GM12875 (cell line): ENCODE data around the gene NNT.

ENCODE experiments used
- H3K4me3 ChIP-seq: one replicate; pipeline ENCODE4 v1.5.1; 2011; ENCODE audit warnings: low read depth, low read length, control low read depth
- CTCF ChIP-seq: IDR thresholded peaks from 2 replicates; pipeline ENCODE4 v1.5.1; 2011; ENCODE audit warnings: low read depth, mild to moderate bottlenecking, control low read depth, inconsistent platforms, low read length, moderate library complexity, borderline replicate concordance; ENCODE audit not compliant: insufficient read depth

NNT gene

DNA sequence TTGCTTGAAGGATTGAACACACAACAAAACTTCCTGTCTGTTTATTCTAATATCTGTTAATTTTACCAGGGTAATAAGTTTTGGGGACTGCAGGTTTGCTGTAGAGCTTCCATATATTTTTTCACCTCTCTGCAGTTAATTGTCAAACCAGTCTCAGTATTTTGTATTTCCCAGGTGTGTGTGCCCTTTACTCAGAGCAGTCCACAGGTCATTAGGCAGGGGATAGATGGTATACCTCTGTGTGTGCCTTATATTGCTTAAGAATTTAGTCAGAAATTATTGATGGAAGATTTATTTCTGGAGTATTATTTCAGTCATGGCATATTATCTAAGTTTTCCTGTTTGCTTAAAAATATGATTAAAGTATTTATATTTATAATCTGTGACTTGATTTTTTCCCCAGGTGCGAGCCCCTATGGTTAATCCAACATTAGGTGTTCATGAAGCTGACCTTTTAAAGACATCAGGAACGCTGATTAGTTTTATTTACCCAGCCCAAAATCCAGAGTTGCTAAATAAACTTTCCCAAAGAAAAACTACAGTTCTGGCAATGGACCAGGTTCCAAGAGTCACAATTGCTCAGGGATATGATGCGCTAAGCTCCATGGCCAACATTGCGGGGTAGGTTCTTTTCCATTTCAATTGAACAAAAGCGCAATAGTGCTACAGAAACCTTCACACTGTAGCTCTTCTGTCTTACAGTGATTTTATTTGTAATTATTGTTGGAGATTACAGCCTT, 12.6 kb downstream of the NNT start:
- no peak overlapping the region for H3K4me3 ChIP-seq
- no peak for TF ChIP-seq CTCF

GRCh38 chr5:43616535-43616934, 13.6 kb downstream of the NNT start:
- no peak for TF ChIP-seq CTCF
- H3K4me3 ChIP-seq, result no peak overlapping the region

DNA sequence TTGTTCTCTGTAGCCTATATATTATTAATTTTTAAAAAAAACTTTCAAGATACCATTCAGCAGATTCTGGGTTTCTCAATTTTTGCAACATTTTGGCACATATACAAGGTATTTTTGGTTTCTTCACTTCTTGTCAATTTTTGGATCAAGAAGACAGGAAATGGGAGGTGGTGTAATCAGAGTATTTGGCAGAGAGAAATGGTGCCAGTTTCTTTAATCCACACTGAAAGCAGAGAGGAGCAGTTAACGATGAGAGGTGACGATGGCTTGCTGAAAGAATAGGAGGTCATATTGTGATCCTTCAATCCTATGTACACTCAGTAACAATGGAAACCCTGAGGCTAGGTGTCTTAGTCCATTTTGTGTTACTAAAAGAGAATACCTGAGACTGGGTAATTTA, 16.4 kb downstream of the NNT start:
- TF ChIP-seq CTCF, result no peak
- H3K4me3 ChIP-seq, result no peak overlapping the region

- no peak overlapping the region for H3K4me3 ChIP-seq
- no peak for TF ChIP-seq CTCF
These were observed 16.9 kb downstream of the NNT start for GRCh38 chr5:43619911-43620310.

- no peak overlapping the region for H3K4me3 ChIP-seq
- TF ChIP-seq CTCF, result no peak
These were observed 18.0 kb downstream of the NNT start for GRCh38 chr5:43620944-43621505.

GRCh38 chr5:43622074-43622473, 19.1 kb downstream of the NNT start:
- no peak for TF ChIP-seq CTCF
- H3K4me3 ChIP-seq, result no peak overlapping the region

GRCh38 chr5:43623048-43623680, 20.2 kb downstream of the NNT start:
- TF ChIP-seq CTCF, result no peak
- H3K4me3 ChIP-seq, result no peak overlapping the region
